DMS 273 (cell line): ENCODE results near the gene RUFY2.

Experiments used
- DNase-seq: peaks from one replicate; lab custom pipeline; 2025; ENCODE audit not compliant: unreplicated experiment; lab: John Stamatoyannopoulos, UW

The RUFY2 gene

GRCh38 chr10:68406815-68407548 lies at the start of gene RUFY2:
Gene RUFY2, minus strand, starts transcription at chr10:68407277. Its CDS starts 88 bp downstream, at chr10:68407189.
- peak; percentile 85 for DNase-seq

GRCh38 chr10:68449698-68450097 lies 42.6 kb upstream of the RUFY2 start:
- peak; percentile 27 for DNase-seq

GRCh38 chr10:68446179-68446578 lies 39.1 kb upstream of the RUFY2 start:
- DNase-seq, result no peak

GRCh38 chr10:68442971-68443370 lies 35.9 kb upstream of the RUFY2 start:
- DNase-seq, result no peak

GRCh38 chr10:68440898-68441297 lies 33.8 kb upstream of the RUFY2 start:
- no peak for DNase-seq

GRCh38 chr10:68435803-68436202 lies 28.7 kb upstream of the RUFY2 start:
- no peak for DNase-seq

GRCh38 chr10:68434657-68435056 lies 27.6 kb upstream of the RUFY2 start:
- DNase-seq, result no peak

- DNase-seq, result no peak
Measured at GRCh38 chr10:68428396-68429104, 21.5 kb upstream of the RUFY2 start.

GRCh38 chr10:68424454-68425014 lies 17.5 kb upstream of the RUFY2 start:
- no peak for DNase-seq

GRCh38 chr10:68423522-68423921 lies 16.4 kb upstream of the RUFY2 start:
- DNase-seq, result no peak

GRCh38 chr10:68419376-68419775 lies 12.3 kb upstream of the RUFY2 start:
- no peak for DNase-seq

GRCh38 chr10:68408898-68409518 lies 1.9 kb upstream of the RUFY2 start:
- DNase-seq, result no peak

- peak; percentile 71 for DNase-seq
Measured at GRCh38 chr10:68406111-68406814, 814 bp downstream of the RUFY2 start.

- DNase-seq, result no peak
Measured at GRCh38 chr10:68403701-68404100, 3.4 kb downstream of the RUFY2 start.

GRCh38 chr10:68402276-68402675 lies 4.8 kb downstream of the RUFY2 start:
- DNase-seq, result no peak

- no peak for DNase-seq
Measured at GRCh38 chr10:68397005-68397404, 10.1 kb downstream of the RUFY2 start.

- DNase-seq, result no peak
Measured at GRCh38 chr10:68385740-68386139, 21.3 kb downstream of the RUFY2 start.

- DNase-seq, result no peak
Measured at GRCh38 chr10:68371604-68372003, 35.5 kb downstream of the RUFY2 start.

- no peak for DNase-seq
Measured at GRCh38 chr10:68367121-68367520, 40.0 kb downstream of the RUFY2 start.

GRCh38 chr10:68366600-68366999 lies 40.5 kb downstream of the RUFY2 start:
- DNase-seq, result no peak

- DNase-seq, result no peak
Measured at GRCh38 chr10:68365611-68366010, 41.5 kb downstream of the RUFY2 start.
